ENCODE results near the gene STX18. TPM values are rescaled to one million over a fixed set of nuclear protein-coding genes. Genes with fewer than 3 reads are reported as not detected.

STX18 gene
- total RNA-seq, 4 donors from 2014 or later: 23.8 to 42.1 (median 27.2) TPM

DNA sequence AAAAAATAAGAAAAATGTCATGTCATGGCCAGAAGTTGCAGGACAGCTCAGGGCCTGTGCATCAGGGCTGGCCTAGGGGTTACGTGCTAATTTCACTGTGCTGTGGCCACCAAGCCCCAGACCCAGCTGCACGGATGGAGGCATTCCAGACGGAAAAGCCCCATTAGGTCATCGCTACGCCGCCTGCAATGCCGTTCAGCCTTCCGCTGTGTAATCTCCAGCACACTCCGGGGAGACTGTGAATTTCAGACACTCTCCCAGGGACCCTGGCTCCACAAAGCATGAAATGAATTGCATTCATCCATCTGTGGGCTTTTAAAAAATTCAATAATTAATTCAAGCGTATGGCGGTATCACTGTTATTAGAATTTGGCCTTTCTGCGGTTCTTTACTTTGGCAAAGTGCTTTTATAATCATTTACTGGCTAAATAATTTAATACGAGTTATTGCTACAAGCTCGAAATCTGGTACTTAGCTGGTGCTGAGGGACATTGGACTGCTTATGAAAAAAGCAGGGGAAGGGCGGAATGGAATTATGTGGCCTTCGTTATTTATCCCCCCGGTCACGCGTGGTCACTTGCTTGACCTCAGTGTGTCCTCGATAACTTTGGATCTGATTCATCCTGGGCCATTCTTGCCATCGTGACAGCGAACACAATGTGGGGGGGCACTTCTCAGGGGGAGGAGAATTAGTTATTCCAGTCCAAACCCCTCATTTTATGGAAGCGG, 164.0 kb downstream of the STX18 start:
- 75% methylated on average over 23 of the region's 23 CpGs for WGBS, 2 donors
- Histone ChIP-seq H3K27me3 (no peaks in the 10 kb centered on the region), H3K4me1 (no peaks in the 10 kb centered on the region), H3K27ac (no peak overlapping the region), H3K36me3 (no peaks in the 10 kb centered on the region), H3K9me3 (no peaks in the 10 kb centered on the region), H3K4me3 (replicated peaks in 1 of 3) (no peak overlapping the region)
- TF ChIP-seq, protein P1, sequence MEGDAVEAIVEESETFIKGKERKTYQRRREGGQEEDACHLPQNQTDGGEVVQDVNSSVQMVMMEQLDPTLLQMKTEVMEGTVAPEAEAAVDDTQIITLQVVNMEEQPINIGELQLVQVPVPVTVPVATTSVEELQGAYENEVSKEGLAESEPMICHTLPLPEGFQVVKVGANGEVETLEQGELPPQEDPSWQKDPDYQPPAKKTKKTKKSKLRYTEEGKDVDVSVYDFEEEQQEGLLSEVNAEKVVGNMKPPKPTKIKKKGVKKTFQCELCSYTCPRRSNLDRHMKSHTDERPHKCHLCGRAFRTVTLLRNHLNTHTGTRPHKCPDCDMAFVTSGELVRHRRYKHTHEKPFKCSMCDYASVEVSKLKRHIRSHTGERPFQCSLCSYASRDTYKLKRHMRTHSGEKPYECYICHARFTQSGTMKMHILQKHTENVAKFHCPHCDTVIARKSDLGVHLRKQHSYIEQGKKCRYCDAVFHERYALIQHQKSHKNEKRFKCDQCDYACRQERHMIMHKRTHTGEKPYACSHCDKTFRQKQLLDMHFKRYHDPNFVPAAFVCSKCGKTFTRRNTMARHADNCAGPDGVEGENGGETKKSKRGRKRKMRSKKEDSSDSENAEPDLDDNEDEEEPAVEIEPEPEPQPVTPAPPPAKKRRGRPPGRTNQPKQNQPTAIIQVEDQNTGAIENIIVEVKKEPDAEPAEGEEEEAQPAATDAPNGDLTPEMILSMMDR (IDR thresholded peaks at IDR 0.05): no peak
- no peak for TF ChIP-seq POLR2A (IDR thresholded peaks at IDR 0.05)
- no peak for DNase-seq
- intact Hi-C loops (cut with DNase I): no loop called here

DNA sequence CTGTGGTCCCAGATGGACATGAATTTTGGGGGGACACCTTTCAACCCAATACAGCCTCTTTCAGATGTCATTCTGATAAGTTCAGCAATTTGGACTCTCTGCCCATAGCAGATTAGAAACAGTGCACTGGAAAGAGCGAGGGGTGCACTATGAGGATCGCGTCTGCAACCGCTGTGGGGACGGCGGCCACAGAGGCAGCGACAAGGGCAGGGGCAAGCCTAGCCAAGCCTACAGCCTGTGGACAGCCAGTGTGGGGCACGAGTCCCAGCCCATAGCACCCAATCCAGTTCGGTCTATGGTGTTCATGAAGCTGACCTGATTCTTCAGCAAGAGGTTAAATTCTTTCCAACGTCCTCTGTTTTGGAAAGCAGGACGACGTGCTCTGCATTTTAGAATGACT, 164.7 kb downstream of the STX18 start:
- no peak for TF ChIP-seq POLR2A (IDR thresholded peaks at IDR 0.05)
- TF ChIP-seq, protein P1 (IDR thresholded peaks at IDR 0.05): no peak
- intact Hi-C loops (cut with DNase I): no loop called here
- Histone ChIP-seq H3K27me3 (no peaks in the 10 kb centered on the region), H3K4me1 (no peaks in the 10 kb centered on the region), H3K36me3 (no peaks in the 10 kb centered on the region), H3K9me3 (no peaks in the 10 kb centered on the region), H3K27ac (no peak overlapping the region), H3K4me3 (replicated peaks in 1 of 3) (no peak overlapping the region)
- WGBS, 2 donors: 76 to 80% methylated on average over 12 of the region's 12 CpGs
- no peak for DNase-seq

DNA sequence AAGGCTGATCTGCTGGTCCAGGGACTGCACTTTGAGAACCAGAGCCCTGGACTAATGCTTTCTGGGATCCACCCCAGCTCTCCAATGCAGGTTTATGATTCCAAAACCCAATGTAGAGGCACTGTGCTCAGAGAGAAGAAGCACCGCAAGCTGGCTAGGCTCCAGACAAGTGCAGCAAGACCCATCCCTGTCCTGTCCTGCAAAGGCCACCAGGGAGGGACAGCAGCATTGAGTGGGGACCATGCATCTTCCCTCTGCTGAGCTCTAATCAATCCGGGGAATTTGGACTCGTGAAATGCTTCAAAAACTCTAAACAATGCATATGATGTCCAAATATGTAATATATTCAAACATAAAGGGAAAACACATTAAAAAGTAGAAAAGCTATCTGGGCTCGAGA, 165.8 kb downstream of the STX18 start:
- intact Hi-C loops (cut with DNase I): no loop called here
- H3K27me3 ChIP-seq: no peaks in the 10 kb centered on the region
- H3K9me3 ChIP-seq: no peaks in the 10 kb centered on the region
- no peak overlapping the region for H3K4me3 ChIP-seq (replicated peaks in 1 of 3)
- TF ChIP-seq, protein P1 (IDR thresholded peaks at IDR 0.05): no peak
- TF ChIP-seq POLR2A (IDR thresholded peaks at IDR 0.05): no peak
- H3K4me1 ChIP-seq: no peaks in the 10 kb centered on the region
- no peak overlapping the region for H3K27ac ChIP-seq
- WGBS, 2 donors: 72% methylated on average over 4 of the region's 4 CpGs
- no peak for DNase-seq
- no peaks in the 10 kb centered on the region for H3K36me3 ChIP-seq

DNA sequence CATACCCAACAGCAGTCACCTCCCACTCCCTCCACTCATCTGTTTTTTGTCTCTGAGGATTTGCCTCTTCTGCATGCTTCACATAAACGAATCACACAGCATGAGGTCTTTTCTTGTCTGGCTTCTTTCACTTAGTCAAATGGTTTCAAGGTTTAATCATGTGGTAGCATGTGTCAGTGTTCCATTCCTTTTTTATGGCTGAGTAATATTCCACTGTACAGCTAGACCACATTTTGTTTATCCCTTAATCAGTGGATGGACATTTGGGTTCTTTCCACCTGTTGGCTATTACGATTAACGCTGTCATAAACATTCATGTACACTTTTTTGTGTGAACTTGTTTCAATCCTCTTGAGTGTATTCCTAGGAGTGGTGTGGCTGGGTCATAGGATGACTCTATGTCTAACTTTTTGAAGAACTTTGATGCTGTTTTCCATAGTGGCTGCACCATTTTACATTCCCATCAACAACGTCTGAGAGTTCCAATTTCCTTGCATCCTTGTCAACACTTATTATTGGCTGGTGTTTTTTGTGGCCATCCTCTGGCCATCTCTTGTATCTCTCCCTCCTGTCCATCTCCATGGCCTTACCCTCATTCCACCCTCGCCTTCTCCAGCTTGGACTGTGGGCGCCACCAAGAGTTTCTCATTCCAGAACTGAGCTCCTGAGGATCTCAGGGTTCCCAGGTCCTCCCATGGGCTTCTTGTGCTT, 167.3 kb downstream of the STX18 start:
- no peaks in the 10 kb centered on the region for H3K9me3 ChIP-seq
- TF ChIP-seq POLR2A (IDR thresholded peaks at IDR 0.05): no peak
- TF ChIP-seq, protein P1 (IDR thresholded peaks at IDR 0.05): no peak
- DNase-seq: no peak
- no peaks in the 10 kb centered on the region for H3K27me3 ChIP-seq
- no peaks in the 10 kb centered on the region for H3K4me1 ChIP-seq
- H3K36me3 ChIP-seq: no peaks in the 10 kb centered on the region
- no peak overlapping the region for H3K27ac ChIP-seq
- WGBS, 2 donors: 85 to 91% methylated on average over 6 of the region's 6 CpGs
- H3K4me3 ChIP-seq (replicated peaks in 1 of 3): no peak overlapping the region
- intact Hi-C loops (cut with DNase I): no loop called here

Other genes with a start within 250 kb of the STX18 start
- under 1 TPM in 2 of 4 donors, not detected in 2; 0.40 to 0.44 TPM for gene NSG1, start 154.9 kb downstream of the STX18 start, total RNA-seq

Data from thyroid gland (tissue), 4 donors.